DMS79 treated with DMSO at 0.1 percent for 48 hours (cell line): ENCODE measurements around the gene SLAIN1.
"Not testable (repeated sequence)": the region's sequence is repeated elsewhere in the genome, so short reads cannot be mapped to it uniquely, and the experiment has no call there.

ENCODE experiments used
- DNase-seq: peaks from one replicate; lab custom pipeline; 2025; lab: John Stamatoyannopoulos, UW

Gene SLAIN1

GRCh38 chr13:77697217-77698103, at the start of gene SLAIN1:
SLAIN1 (plus strand) TSS chr13:77697687; CDS start chr13:77697914, 227 bp downstream.
- DNase-seq, result peak; percentile 47

DNA sequence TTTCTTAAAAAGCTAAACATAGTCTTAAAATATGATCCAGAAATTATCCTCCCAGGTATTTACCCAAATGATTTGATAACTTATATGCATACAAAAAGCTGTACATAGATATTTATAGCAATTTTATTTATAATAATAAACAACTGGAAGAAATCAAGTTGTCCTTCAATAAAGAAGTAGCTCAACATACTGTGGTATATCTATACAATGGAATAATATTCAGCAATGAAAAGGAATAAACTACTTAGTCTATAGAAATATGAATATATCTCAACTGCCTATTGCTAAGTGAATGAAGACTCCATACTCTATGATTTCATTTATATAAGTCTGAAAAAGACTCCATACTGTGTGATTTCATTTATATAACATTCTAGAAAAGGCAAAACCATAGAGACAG, 47.1 kb upstream of the SLAIN1 start:
- DNase-seq, result no peak

- no peak for DNase-seq
These were observed 44.2 kb upstream of the SLAIN1 start for GRCh38 chr13:77653301-77653700.

DNA sequence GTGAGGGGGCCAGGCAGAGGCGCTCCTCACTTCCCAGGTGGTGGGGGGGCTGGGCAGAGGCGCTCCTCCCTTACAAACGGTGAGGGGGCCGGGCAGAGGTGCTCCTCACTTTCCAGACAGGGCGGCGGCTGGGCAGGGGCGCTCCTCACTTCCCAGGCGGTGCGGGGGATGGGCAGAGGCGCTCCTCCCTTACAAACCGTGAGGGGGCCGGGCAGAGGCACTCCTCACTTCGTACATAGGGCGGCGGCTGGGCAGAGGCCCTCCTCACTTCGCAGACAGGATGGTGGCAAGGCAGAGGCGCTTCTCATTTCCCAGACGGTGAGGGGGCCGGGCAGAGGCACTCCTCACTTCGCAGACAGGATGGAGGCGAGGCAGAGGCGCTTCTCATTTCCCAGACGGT, 37.5 kb upstream of the SLAIN1 start:
- not testable (repeated sequence) for DNase-seq

DNA sequence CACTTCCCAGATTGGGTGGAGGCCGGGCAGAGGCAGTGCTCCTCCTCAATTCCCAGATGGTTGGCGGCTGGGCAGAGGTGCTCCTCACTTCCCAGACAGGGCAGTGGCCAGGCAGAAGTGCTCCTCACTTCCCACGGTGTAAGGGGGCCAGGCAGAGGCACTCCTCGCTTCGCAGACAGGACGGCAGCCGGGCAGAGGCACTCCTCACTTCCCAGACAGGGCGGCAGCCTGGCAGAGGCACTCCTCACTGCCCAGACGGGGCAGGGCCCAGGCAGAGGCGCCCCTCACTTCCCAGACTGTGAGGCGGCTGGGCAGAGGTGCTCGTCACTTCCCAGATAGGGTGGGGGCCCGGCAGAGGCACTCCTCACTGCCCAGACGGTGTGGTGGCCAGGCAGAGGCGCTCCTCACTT, 36.6 kb upstream of the SLAIN1 start:
- no peak for DNase-seq

DNA sequence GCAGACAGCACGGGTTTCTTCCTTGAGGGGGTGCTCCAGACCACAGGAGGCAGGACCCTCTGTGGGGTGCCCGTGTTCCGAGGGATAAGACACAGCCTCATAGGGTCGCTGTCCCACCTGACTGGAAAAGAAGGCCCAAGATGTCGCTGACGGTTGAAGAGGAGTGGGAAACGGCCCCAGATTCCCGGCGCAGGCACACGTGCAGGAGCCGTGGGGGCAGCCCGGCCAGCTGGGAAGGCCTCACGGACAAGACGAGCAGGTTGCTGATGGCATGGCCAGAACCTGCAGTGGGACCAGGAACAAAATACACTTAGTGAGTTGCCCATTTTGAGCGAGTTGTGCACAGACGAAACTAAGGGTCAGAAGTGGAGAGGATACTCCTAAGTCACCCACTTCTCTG, 35.2 kb upstream of the SLAIN1 start:
- not testable (repeated sequence) for DNase-seq

- not testable (repeated sequence) for DNase-seq
These were observed 34.7 kb upstream of the SLAIN1 start for GRCh38 chr13:77662831-77663230.

DNA sequence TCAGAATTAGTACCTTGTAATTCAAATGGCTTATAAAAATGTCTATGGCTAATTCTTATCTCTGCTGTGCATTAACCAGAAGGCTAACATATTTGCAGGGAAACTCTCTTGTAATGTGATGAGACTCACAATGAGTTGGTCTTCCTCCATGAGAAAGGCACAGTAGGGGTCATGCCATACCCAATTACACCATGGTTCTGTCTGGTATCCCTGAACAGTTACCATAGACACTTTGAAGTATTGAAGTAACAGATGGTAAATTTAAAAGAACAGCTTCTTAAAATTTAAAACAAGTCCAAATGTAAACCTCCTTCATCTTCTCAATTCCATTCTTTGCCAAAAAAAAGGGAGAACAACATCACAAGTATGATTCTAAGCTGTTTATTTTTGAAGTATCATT, 22.6 kb upstream of the SLAIN1 start:
- DNase-seq, result no peak

DNA sequence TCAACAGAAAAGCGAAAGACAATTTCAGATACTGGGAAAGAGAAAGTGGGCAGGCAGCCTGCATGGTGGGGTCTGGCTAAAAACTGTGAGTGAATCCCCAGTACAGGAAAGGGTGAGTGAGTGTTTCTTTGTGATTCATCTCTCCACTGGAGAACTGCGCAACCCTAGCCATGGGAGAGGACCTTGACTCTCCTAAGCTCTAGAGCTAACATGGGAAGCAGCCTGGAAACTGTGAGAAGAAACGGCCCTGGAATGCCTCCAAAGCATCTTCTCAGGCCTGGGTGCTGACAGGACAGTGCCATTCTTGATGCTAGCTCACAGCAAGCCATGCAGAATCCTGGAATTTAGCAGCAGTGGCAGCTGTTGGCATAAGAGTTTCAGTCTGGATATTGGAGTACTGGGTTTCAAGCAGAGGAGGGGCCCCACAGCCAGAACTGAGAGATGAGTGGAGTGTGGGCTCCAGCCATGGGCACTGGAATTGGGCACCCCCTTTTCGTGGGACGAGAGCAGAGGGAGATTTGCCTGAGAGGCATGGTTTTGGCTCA, 18.7 kb upstream of the SLAIN1 start:
- no peak for DNase-seq

- DNase-seq, result no peak
These were observed 9.7 kb upstream of the SLAIN1 start for GRCh38 chr13:77687799-77688198.

GRCh38 chr13:77691871-77692270, 5.6 kb upstream of the SLAIN1 start:
- no peak for DNase-seq

DNA sequence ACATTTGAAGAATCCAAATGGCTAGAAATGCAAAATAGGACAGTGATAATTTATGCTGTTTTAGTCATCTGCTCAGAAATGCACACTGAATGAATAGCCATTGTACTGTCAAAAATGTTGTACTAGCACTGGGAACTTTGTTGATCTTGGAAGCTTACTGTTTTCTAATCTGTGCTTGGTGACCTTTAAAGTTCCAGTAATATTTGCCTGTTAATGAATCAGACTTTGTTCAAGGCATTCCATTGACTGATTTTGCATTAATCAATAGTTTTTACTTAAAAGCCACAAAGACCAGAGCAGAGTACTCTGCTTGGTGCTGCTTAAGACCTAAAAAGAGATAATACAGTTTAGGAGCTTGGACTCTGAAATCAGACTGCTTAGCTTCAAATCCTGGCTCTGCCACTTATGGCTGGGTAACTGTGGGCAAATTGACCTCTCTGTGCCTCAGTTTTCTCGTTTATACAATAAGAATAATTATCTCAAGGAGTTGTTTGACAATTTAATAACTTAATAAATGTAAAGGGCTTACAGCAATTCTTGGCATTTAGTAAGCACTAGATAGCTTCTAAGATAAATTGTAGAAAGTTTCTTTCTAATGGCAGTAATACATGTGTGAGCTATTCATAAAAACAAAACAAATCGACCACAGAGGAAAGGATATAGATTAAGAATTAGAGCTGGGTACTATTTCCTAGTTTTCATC, 4.6 kb upstream of the SLAIN1 start:
- DNase-seq, result no peak

GRCh38 chr13:77693449-77693940, 4.0 kb upstream of the SLAIN1 start:
- DNase-seq, result no peak

GRCh38 chr13:77696006-77696878, 1.2 kb upstream of the SLAIN1 start:
- no peak for DNase-seq

DNA sequence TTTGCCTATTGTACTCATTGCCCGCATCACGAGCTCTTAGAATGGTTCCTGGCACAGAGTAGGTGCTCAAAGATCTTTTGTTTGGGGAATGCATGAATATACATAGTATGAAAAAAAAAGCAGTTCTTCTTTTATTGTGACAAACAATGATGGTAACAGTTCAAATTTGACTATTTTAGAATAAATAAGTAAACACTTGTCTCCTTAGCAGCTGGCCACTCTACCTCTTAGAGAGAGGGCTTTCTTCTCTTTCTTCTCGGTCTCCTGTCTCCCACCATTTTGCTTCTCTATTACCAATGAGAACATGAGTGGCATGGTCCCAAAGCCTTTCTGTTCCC, 639 bp upstream of the SLAIN1 start:
- peak; percentile 42 for DNase-seq

DNA sequence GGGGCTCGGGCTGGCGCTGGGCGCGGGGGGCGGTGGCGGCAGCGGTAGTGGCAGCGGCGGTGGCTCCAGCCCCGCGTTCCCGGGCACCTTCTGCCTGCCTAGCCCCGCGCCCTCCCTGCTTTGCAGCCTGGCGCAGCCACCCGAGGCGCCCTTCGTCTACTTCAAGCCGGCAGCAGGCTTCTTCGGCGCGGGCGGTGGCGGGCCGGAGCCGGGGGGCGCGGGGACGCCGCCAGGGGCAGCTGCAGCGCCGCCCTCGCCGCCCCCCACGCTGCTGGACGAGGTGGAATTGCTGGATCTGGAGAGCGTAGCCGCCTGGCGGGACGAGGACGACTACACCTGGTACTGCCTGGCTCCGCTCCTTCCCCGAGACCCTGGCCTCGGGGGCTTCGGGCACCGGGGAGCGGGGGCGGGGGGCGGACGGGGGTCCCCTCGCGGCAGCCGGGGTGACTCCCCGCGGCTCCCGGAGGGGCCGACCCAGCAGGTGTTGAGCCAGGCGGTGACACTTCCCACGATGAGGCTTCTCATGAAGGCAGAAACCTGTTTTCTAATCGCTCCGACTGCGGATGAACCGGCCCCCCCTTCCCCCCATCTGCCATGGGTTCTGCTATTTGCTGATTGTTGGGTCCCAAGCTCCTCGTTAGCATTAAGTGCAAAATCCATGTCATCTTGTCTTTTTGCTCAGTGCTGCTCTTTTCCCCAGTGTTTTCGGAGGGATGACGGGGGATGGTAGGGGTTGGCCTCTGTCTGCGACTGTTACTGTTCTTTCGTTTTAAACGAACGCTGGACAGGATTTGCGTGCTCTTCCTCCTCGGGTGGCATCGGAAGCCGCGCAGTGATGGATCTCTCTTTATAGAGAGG, 943 bp downstream of the SLAIN1 start:
- DNase-seq, result peak; percentile 36

DNA sequence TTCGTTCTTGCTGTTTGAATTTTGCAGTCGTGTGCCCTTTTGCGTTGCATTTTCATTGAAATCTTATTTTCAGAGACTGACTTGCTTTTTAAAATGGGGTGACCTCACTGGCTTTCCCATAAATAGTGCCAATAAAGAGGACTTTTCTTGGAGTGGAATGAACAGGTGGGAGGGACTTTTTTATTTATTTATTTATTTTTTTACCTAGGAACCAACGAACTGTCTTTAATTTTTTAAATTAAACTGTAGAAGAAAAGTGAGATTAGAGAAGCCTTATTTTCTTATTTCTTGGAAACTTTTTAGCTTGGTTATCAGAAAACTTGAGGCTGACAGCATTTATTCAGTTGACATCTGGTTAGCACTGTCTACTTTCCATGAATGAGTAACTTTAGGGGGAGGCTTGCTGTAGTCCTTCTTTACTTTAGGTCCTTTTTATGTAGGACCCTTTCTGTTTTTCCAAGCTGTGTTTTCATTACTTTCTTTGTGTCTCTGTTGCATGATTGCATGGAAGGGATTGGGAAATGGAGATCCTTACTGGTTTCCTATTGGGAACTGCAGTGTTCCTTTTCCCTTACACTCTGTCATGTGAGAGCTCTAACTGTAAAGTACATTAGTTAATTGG, 1.7 kb downstream of the SLAIN1 start:
- DNase-seq, result no peak

GRCh38 chr13:77701305-77701704, 3.8 kb downstream of the SLAIN1 start:
- DNase-seq, result no peak

DNA sequence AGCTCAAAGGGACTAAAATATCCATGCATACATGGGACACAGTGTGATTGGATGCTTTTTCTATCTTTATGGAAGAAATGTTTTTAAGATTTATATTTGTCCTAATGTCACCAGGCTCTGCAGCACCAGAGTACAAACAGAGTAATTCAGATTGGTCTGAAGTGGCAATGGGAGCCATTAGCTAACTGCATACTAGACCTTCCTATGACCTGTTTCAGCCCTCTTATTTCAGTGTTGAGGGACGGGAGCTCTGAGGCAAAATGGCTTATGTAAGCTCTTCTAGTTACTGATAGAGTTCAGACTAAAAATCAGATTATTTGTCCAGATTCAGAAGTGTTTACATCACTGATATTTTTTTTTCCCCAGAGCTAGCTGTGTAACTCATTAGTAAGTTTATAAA, 4.9 kb downstream of the SLAIN1 start:
- no peak for DNase-seq

GRCh38 chr13:77703408-77703807, 5.9 kb downstream of the SLAIN1 start:
- no peak for DNase-seq
